ENCODE results near the gene RABGGTA. TPM values are rescaled to one million over a fixed set of nuclear protein-coding genes. Genes with fewer than 3 reads are reported as not detected.

RABGGTA gene
- total RNA-seq, 1 donor from 2014 or later, result 38.4 TPM

- intact Hi-C loops (cut with micrococcal nuclease), result loop anchor here (1.0 to 5.0 kb wide), 5 partner anchors 7 to 284 kb away; no protein-coding TSS in a partner anchor
- H3K27me3 Mint-ChIP-seq (ENCODE audit: low read depth), result peaks cover 3% of the 10 kb centered on the region
- H3K36me3 Mint-ChIP-seq (ENCODE audit: low read depth), result peaks cover 35% of the 10 kb centered on the region
- peak overlapping the region; percentile 78 for H3K27ac Mint-ChIP-seq
- H3K4me1 Mint-ChIP-seq (ENCODE audit: low read depth), result peaks cover 35% of the 10 kb centered on the region
- peak; percentile 60 for DNase-seq (ENCODE audit: low spot score)
- H3K9me3 Mint-ChIP-seq, result no peaks in the 10 kb centered on the region
- no peak overlapping the region for H3K4me3 Mint-ChIP-seq (ENCODE audit: low read depth)
Observed at GRCh38 chr14:24296341-24297157, 25.2 kb upstream of the RABGGTA start.

GRCh38 chr14:24293525-24293924, 22.1 kb upstream of the RABGGTA start:
- H3K4me1 Mint-ChIP-seq (ENCODE audit: low read depth), result peaks cover 29% of the 10 kb centered on the region
- no peak for DNase-seq (ENCODE audit: low spot score)
- H3K27me3 Mint-ChIP-seq (ENCODE audit: low read depth), result peaks cover 6% of the 10 kb centered on the region
- no peak overlapping the region for H3K4me3 Mint-ChIP-seq (ENCODE audit: low read depth)
- H3K36me3 Mint-ChIP-seq (ENCODE audit: low read depth), result peaks cover 47% of the 10 kb centered on the region
- no peak overlapping the region for H3K27ac Mint-ChIP-seq
- intact Hi-C loops (cut with micrococcal nuclease), result no loop called here
- H3K9me3 Mint-ChIP-seq, result no peaks in the 10 kb centered on the region

- no peak for DNase-seq (ENCODE audit: low spot score)
- peaks cover 15% of the 10 kb centered on the region for H3K27me3 Mint-ChIP-seq (ENCODE audit: low read depth)
- H3K9me3 Mint-ChIP-seq, result no peaks in the 10 kb centered on the region
- peaks cover 28% of the 10 kb centered on the region for H3K4me1 Mint-ChIP-seq (ENCODE audit: low read depth)
- peaks cover 47% of the 10 kb centered on the region for H3K36me3 Mint-ChIP-seq (ENCODE audit: low read depth)
- intact Hi-C loops (cut with micrococcal nuclease), result no loop called here
- H3K27ac Mint-ChIP-seq, result no peak overlapping the region
- no peak overlapping the region for H3K4me3 Mint-ChIP-seq (ENCODE audit: low read depth)
Observed at GRCh38 chr14:24292118-24292807, 20.9 kb upstream of the RABGGTA start.

- Mint-ChIP-seq H3K27ac (no peak overlapping the region), H3K27me3 (ENCODE audit: low read depth) (peaks cover 15% of the 10 kb centered on the region), H3K4me3 (ENCODE audit: low read depth) (no peak overlapping the region), H3K36me3 (ENCODE audit: low read depth) (peaks cover 45% of the 10 kb centered on the region), H3K9me3 (no peaks in the 10 kb centered on the region), H3K4me1 (ENCODE audit: low read depth) (peaks cover 21% of the 10 kb centered on the region)
- intact Hi-C loops (cut with micrococcal nuclease), result no loop called here
- DNase-seq (ENCODE audit: low spot score), result no peak
Observed at GRCh38 chr14:24291446-24292117, 20.2 kb upstream of the RABGGTA start.

GRCh38 chr14:24290746-24291145, 19.3 kb upstream of the RABGGTA start:
- H3K27me3 Mint-ChIP-seq (ENCODE audit: low read depth), result peaks cover 18% of the 10 kb centered on the region
- intact Hi-C loops (cut with micrococcal nuclease), result no loop called here
- peaks cover 13% of the 10 kb centered on the region for H3K4me1 Mint-ChIP-seq (ENCODE audit: low read depth)
- H3K9me3 Mint-ChIP-seq, result no peaks in the 10 kb centered on the region
- DNase-seq (ENCODE audit: low spot score), result no peak
- H3K36me3 Mint-ChIP-seq (ENCODE audit: low read depth), result peaks cover 38% of the 10 kb centered on the region
- H3K4me3 Mint-ChIP-seq (ENCODE audit: low read depth), result no peak overlapping the region
- no peak overlapping the region for H3K27ac Mint-ChIP-seq

GRCh38 chr14:24289649-24290280, 18.4 kb upstream of the RABGGTA start:
- Mint-ChIP-seq H3K4me3 (ENCODE audit: low read depth) (no peak overlapping the region), H3K27ac (no peak overlapping the region), H3K27me3 (ENCODE audit: low read depth) (peaks cover 18% of the 10 kb centered on the region), H3K9me3 (no peaks in the 10 kb centered on the region), H3K36me3 (ENCODE audit: low read depth) (peaks cover 35% of the 10 kb centered on the region), H3K4me1 (ENCODE audit: low read depth) (peaks cover 13% of the 10 kb centered on the region)
- intact Hi-C loops (cut with micrococcal nuclease), result loop anchor here (1.0 kb wide), 2 partner anchors 8 to 15 kb away; no protein-coding TSS in a partner anchor
- DNase-seq (ENCODE audit: low spot score), result no peak

- Mint-ChIP-seq H3K27ac (no peak overlapping the region), H3K4me1 (ENCODE audit: low read depth) (peaks cover 11% of the 10 kb centered on the region), H3K9me3 (no peaks in the 10 kb centered on the region), H3K36me3 (ENCODE audit: low read depth) (peaks cover 23% of the 10 kb centered on the region), H3K4me3 (ENCODE audit: low read depth) (no peak overlapping the region), H3K27me3 (ENCODE audit: low read depth) (peaks cover 17% of the 10 kb centered on the region)
- no peak for DNase-seq (ENCODE audit: low spot score)
- intact Hi-C loops (cut with micrococcal nuclease), result no loop called here
Observed at GRCh38 chr14:24286996-24287395, 15.6 kb upstream of the RABGGTA start.

GRCh38 chr14:24285351-24285750, 14.0 kb upstream of the RABGGTA start:
- H3K9me3 Mint-ChIP-seq, result no peaks in the 10 kb centered on the region

GRCh38 chr14:24284501-24285035, 13.2 kb upstream of the RABGGTA start:
- Mint-ChIP-seq H3K27ac (no peak overlapping the region), H3K27me3 (ENCODE audit: low read depth) (peaks cover 18% of the 10 kb centered on the region), H3K4me1 (ENCODE audit: low read depth) (peaks cover 8% of the 10 kb centered on the region), H3K36me3 (ENCODE audit: low read depth) (no peaks in the 10 kb centered on the region), H3K4me3 (ENCODE audit: low read depth) (no peak overlapping the region), H3K9me3 (no peaks in the 10 kb centered on the region)
- no peak for DNase-seq (ENCODE audit: low spot score)
- intact Hi-C loops (cut with micrococcal nuclease), result no loop called here

More at GRCh38 chr14:24285351-24285750, 14.0 kb upstream of the RABGGTA start:
- Mint-ChIP-seq H3K4me3 (ENCODE audit: low read depth) (no peak overlapping the region), H3K27ac (no peak overlapping the region), H3K36me3 (ENCODE audit: low read depth) (peaks cover 7% of the 10 kb centered on the region), H3K4me1 (ENCODE audit: low read depth) (peaks cover 11% of the 10 kb centered on the region), H3K27me3 (ENCODE audit: low read depth) (peaks cover 18% of the 10 kb centered on the region)
- DNase-seq (ENCODE audit: low spot score), result no peak
- intact Hi-C loops (cut with micrococcal nuclease), result no loop called here

- H3K36me3 Mint-ChIP-seq (ENCODE audit: low read depth), result no peaks in the 10 kb centered on the region
- no peak for DNase-seq (ENCODE audit: low spot score)
- H3K4me1 Mint-ChIP-seq (ENCODE audit: low read depth), result peaks cover 12% of the 10 kb centered on the region
- H3K9me3 Mint-ChIP-seq, result no peaks in the 10 kb centered on the region
- intact Hi-C loops (cut with micrococcal nuclease), result no loop called here
- H3K4me3 Mint-ChIP-seq (ENCODE audit: low read depth), result no peak overlapping the region
- peaks cover 18% of the 10 kb centered on the region for H3K27me3 Mint-ChIP-seq (ENCODE audit: low read depth)
- no peak overlapping the region for H3K27ac Mint-ChIP-seq
Observed at GRCh38 chr14:24283796-24284460, 12.5 kb upstream of the RABGGTA start.

- H3K4me1 Mint-ChIP-seq (ENCODE audit: low read depth), result peaks cover 19% of the 10 kb centered on the region
- no peak overlapping the region for H3K27ac Mint-ChIP-seq
- no peak for DNase-seq (ENCODE audit: low spot score)
- peaks cover 16% of the 10 kb centered on the region for H3K27me3 Mint-ChIP-seq (ENCODE audit: low read depth)
- no peaks in the 10 kb centered on the region for H3K9me3 Mint-ChIP-seq
- H3K36me3 Mint-ChIP-seq (ENCODE audit: low read depth), result no peaks in the 10 kb centered on the region
- intact Hi-C loops (cut with micrococcal nuclease), result no loop called here
- no peak overlapping the region for H3K4me3 Mint-ChIP-seq (ENCODE audit: low read depth)
Observed at GRCh38 chr14:24282736-24283135, 11.3 kb upstream of the RABGGTA start.

GRCh38 chr14:24281636-24282035, 10.2 kb upstream of the RABGGTA start:
- no peak overlapping the region for H3K27ac Mint-ChIP-seq

More at GRCh38 chr14:24281636-24282035, 10.2 kb upstream of the RABGGTA start:
- DNase-seq (ENCODE audit: low spot score), result no peak
- intact Hi-C loops (cut with micrococcal nuclease), result no loop called here
- Mint-ChIP-seq H3K4me3 (ENCODE audit: low read depth) (no peak overlapping the region), H3K27me3 (ENCODE audit: low read depth) (peaks cover 11% of the 10 kb centered on the region), H3K36me3 (ENCODE audit: low read depth) (no peaks in the 10 kb centered on the region), H3K4me1 (ENCODE audit: low read depth) (peaks cover 19% of the 10 kb centered on the region), H3K9me3 (no peaks in the 10 kb centered on the region)

Data from activated T-helper 2 cell treated with anti-CD3 and anti-CD28 coated beads, Interferon-gamma antibody, Interleukin-2, Interleukin-4, amounts not matched to agents 10 μg/mL and 5 μg/mL and 100 μg/mL, durations not matched to agents 14 hours and 24 hours and 36 hours (primary cell).